GDM1 (cell line): Measurements from ENCODE around the gene ACBD6.

ENCODE experiments used
- DNase-seq: peaks from one replicate; lab custom pipeline; 2025; lab: John Stamatoyannopoulos, UW

The ACBD6 gene

GRCh38 chr1:180256341-180257027 is 245.9 kb downstream of the ACBD6 start:
- no peak for DNase-seq

- DNase-seq, result no peak
Measured at GRCh38 chr1:180255536-180256340, 246.6 kb downstream of the ACBD6 start.

- DNase-seq, result no peak
Measured at GRCh38 chr1:180254854-180255253, 247.5 kb downstream of the ACBD6 start.

- DNase-seq, result no peak
Measured at GRCh38 chr1:180254496-180254819, 247.9 kb downstream of the ACBD6 start.

- no peak for DNase-seq
Measured at GRCh38 chr1:180253585-180254495, 248.5 kb downstream of the ACBD6 start.

GRCh38 chr1:180252638-180253536 is 249.5 kb downstream of the ACBD6 start:
- peak; percentile 71 for DNase-seq

- DNase-seq, result no peak
Measured at GRCh38 chr1:180251526-180252305, 250.7 kb downstream of the ACBD6 start.

GRCh38 chr1:180250883-180251509 is 251.4 kb downstream of the ACBD6 start:
- DNase-seq, result no peak

- no peak for DNase-seq
Measured at GRCh38 chr1:180250499-180250770, 251.9 kb downstream of the ACBD6 start.

GRCh38 chr1:180249725-180250498 is 252.5 kb downstream of the ACBD6 start:
- DNase-seq, result no peak

- no peak for DNase-seq
Measured at GRCh38 chr1:180248731-180249681, 253.4 kb downstream of the ACBD6 start.

GRCh38 chr1:180248176-180248575 is 254.2 kb downstream of the ACBD6 start:
- no peak for DNase-seq

- no peak for DNase-seq
Measured at GRCh38 chr1:180247580-180247979, 254.8 kb downstream of the ACBD6 start.

GRCh38 chr1:180247061-180247460 is 255.3 kb downstream of the ACBD6 start:
- no peak for DNase-seq

- no peak for DNase-seq
Measured at GRCh38 chr1:180246579-180246978, 255.8 kb downstream of the ACBD6 start.

GRCh38 chr1:180244840-180245239 is 257.5 kb downstream of the ACBD6 start:
- DNase-seq, result no peak

GRCh38 chr1:180243517-180244221 is 258.7 kb downstream of the ACBD6 start:
- no peak for DNase-seq
